ENCODE data around the gene OSGIN1. TPM values are rescaled to one million over a fixed set of nuclear protein-coding genes. Genes with fewer than 3 reads are reported as not detected.
"Not testable (repeated sequence)": the region's sequence is repeated elsewhere in the genome, so short reads cannot be mapped to it uniquely, and the experiment has no call there.

The OSGIN1 gene
- total and polyA plus RNA-seq, 8 donors, result 3.6 to 15.9 (median 3.9) TPM

GRCh38 chr16:83947642-83948234, 5.3 kb upstream of the OSGIN1 start:
- Histone ChIP-seq H3K9me3 (no peaks in the 10 kb centered on the region), H3K36me3 (no peaks in the 10 kb centered on the region), H3K4me1 (peaks cover 0 to 12% (median 3%) of the 10 kb centered on the region in 3 donors), H3K27me3 (no peaks in the 10 kb centered on the region), H3K4me3 (no peak overlapping the region), H3K27ac (no peak overlapping the region)
- intact Hi-C loops (cut with DNase I), result no loop called here
- WGBS, 2 donors, result 88 to 96% methylated on average over 13 to 14 of the region's 14 CpGs
- TF ChIP-seq CTCF (IDR thresholded peaks at IDR 0.05), result no peak
- ATAC-seq (no peak), FAIRE-seq (no peak), DNase-seq (no peak)

GRCh38 chr16:83948914-83949723, 3.9 kb upstream of the OSGIN1 start:
- Histone ChIP-seq H3K27ac (no peak overlapping the region), H3K4me3 (no peak overlapping the region), H3K9me3 (no peaks in the 10 kb centered on the region), H3K36me3 (no peaks in the 10 kb centered on the region), H3K4me1 (peaks cover 4 to 11% (median 6%) of the 10 kb centered on the region in 3 donors), H3K27me3 (no peaks in the 10 kb centered on the region)
- TF ChIP-seq CTCF (IDR thresholded peaks at IDR 0.05), result no peak
- ATAC-seq (no peak), DNase-seq (no peak), FAIRE-seq (no peak)
- intact Hi-C loops (cut with DNase I), result no loop called here
- WGBS, 2 donors, result 74 to 80% methylated on average over 13 of the region's 13 CpGs

- 93 to 94% methylated on average over 5 of the region's 5 CpGs for WGBS, 2 donors
- intact Hi-C loops (cut with DNase I), result no loop called here
- no peak for DNase-seq
- Histone ChIP-seq H3K4me1 (peaks cover 4 to 15% (median 11%) of the 10 kb centered on the region in 3 donors), H3K4me3 (no peak overlapping the region), H3K27ac (no peak overlapping the region), H3K9me3 (no peaks in the 10 kb centered on the region), H3K36me3 (no peaks in the 10 kb centered on the region), H3K27me3 (no peaks in the 10 kb centered on the region)
- no peak for TF ChIP-seq CTCF (IDR thresholded peaks at IDR 0.05)
- ATAC-seq, result no peak
- no peak for FAIRE-seq
Observed at GRCh38 chr16:83949724-83950001, 3.4 kb upstream of the OSGIN1 start.

GRCh38 chr16:83950862-83951399, 2.1 kb upstream of the OSGIN1 start:
- not testable (repeated sequence) for DNase-seq, H3K4me3 ChIP-seq, H3K27ac ChIP-seq

GRCh38 chr16:83951544-83951943, 1.5 kb upstream of the OSGIN1 start:
- Histone ChIP-seq H3K27ac (no peak overlapping the region), H3K36me3 (no peaks in the 10 kb centered on the region), H3K27me3 (no peaks in the 10 kb centered on the region), H3K4me1 (peaks cover 4 to 18% (median 12%) of the 10 kb centered on the region in 3 donors), H3K4me3 (no peak overlapping the region), H3K9me3 (no peaks in the 10 kb centered on the region)
- WGBS, 2 donors, result 45 to 49% methylated on average over 8 of the region's 8 CpGs
- intact Hi-C loops (cut with DNase I), result no loop called here
- FAIRE-seq, result no peak
- ATAC-seq, result no peak
- no peak for TF ChIP-seq CTCF (IDR thresholded peaks at IDR 0.05)
- no peak for DNase-seq

More at GRCh38 chr16:83950862-83951399, 2.1 kb upstream of the OSGIN1 start:
- H3K27me3 ChIP-seq; H3K36me3 ChIP-seq; FAIRE-seq; H3K9me3 ChIP-seq; ATAC-seq; intact Hi-C loops (cut with DNase I): not testable (repeated sequence)
- H3K4me1 ChIP-seq, result peaks cover 4 to 18% (median 12%) of the 10 kb centered on the region in 3 donors
- 74 to 84% methylated on average over 10 of the region's 10 CpGs for WGBS, 2 donors
